Endodermal cell (in vitro differentiated cells): ENCODE data around the gene AP5B1. TPM values are rescaled to one million over a fixed set of nuclear protein-coding genes. Genes with fewer than 3 reads are reported as not detected.

ENCODE experiments used
- DNase-seq: peaks from one replicate; pipeline ENCODE4 v3.0.0-alpha.2; 2017
- H3K27ac ChIP-seq: 2 replicates; pipeline ENCODE4 v1.5.1; 2013; ENCODE audit warnings: mild to moderate bottlenecking, low read depth, low read length, moderate library complexity
- H3K27me3 ChIP-seq: 2 replicates; pipeline ENCODE4 v1.6.1; 2013; ENCODE audit warnings: mild to moderate bottlenecking, low read length, moderate library complexity; ENCODE audit not compliant: insufficient read depth, control insufficient read depth, poor library complexity, severe bottlenecking
- H3K36me3 ChIP-seq: 2 replicates; pipeline ENCODE4 v1.7.0; 2013; ENCODE audit warnings: mild to moderate bottlenecking, low read length, moderate library complexity; ENCODE audit not compliant: control insufficient read depth, insufficient read depth
- H3K4me1 ChIP-seq: one replicate; pipeline ENCODE4 v1.7.0; 2013; ENCODE audit warnings: low read length; ENCODE audit not compliant: control insufficient read depth, insufficient read depth
- H3K4me3 ChIP-seq: 2 replicates; pipeline ENCODE4 v1.5.1; 2013; ENCODE audit warnings: mild to moderate bottlenecking, low read length, moderate library complexity
- H3K9ac ChIP-seq: 2 replicates; pipeline ENCODE4 v1.6.1; 2013; ENCODE audit warnings: mild to moderate bottlenecking, low read length, moderate library complexity; ENCODE audit not compliant: poor library complexity, severe bottlenecking; ENCODE audit errors: extremely low read depth
- H3K9me3 ChIP-seq: 2 replicates; pipeline ENCODE4 v1.6.1; 2013; ENCODE audit warnings: mild to moderate bottlenecking, low read length, moderate library complexity; ENCODE audit not compliant: control insufficient read depth
- H3K27ac Mint-ChIP-seq: 2 replicates; pipeline ENCODE4 v1.8.0; 2020; ENCODE audit warnings: mixed read lengths
- H3K27me3 Mint-ChIP-seq: 2 replicates; pipeline ENCODE4 v1.8.0; 2021; ENCODE audit warnings: mild to moderate bottlenecking, mixed read lengths; ENCODE audit not compliant: insufficient read depth
- H3K36me3 Mint-ChIP-seq: 2 replicates; pipeline ENCODE4 v1.8.0; 2020; ENCODE audit warnings: low read depth, mixed read lengths
- H3K4me1 Mint-ChIP-seq: 2 replicates; pipeline ENCODE4 v1.8.0; 2020; ENCODE audit warnings: mixed read lengths
- H3K4me3 Mint-ChIP-seq: 2 replicates; pipeline ENCODE4 v1.8.0; 2020; ENCODE audit warnings: mild to moderate bottlenecking, moderate library complexity, mixed read lengths
- H3K9me3 Mint-ChIP-seq: 2 replicates; pipeline ENCODE4 v1.8.0; 2020; ENCODE audit warnings: mild to moderate bottlenecking, mixed read lengths
- WGBS, 2 experiments: methylation state at CpG; one replicate each; pipeline versions ENCODE4 v1.1.5 to v1.1.7; 2013; ENCODE audit warnings: missing lambda C conversion rate in 2 of 2, mixed read lengths in 1 of 2; ENCODE audit not compliant: insufficient coverage in 1 of 2, insufficient read length in 1 of 2; 5-methylcytosine and 5-hydroxymethylcytosine counted together
- total RNA-seq, 2 donors: library from RNA; stranded (reverse); fragmentation: NEBNext Ultra II Directional in 1 of 2; extraction: Animal tissue kit (Norgen Biotek cat#: 25700) in 1 of 2; gene quantifications; 2 replicates in 1 of 2; 3 replicates in 1 of 2; pipeline ENCODE4 v1.2.1, GENCODE V29; 2021
- TF ChIP-seq, protein P1 (sequence below): fragments of 200-600 bp; sonication (generic); conservative IDR thresholded peaks from 2 replicates; pipeline ENCODE4 v1.5.0; 2021; ENCODE audit warnings: antibody characterized with exemption, mild to moderate bottlenecking

Gene AP5B1
- total RNA-seq, 2 donors from 2014 or later = 17.8 to 29.9 TPM

GRCh38 chr11:65790902-65791650, 10.3 kb upstream of the AP5B1 start:
- Histone ChIP-seq H3K27ac (no peak overlapping the region), H3K27me3 (peaks cover 28% of the 10 kb centered on the region), H3K4me1 (peaks cover 18% of the 10 kb centered on the region), H3K36me3 (no peaks in the 10 kb centered on the region), H3K4me3 (no peak overlapping the region), H3K9ac (no peak overlapping the region), H3K9me3 (no peaks in the 10 kb centered on the region)
- H3K9me3 Mint-ChIP-seq = no peaks in the 10 kb centered on the region
- WGBS, 2 experiments = 89 to 93% methylated on average over 13 to 18 of the region's 18 CpGs
- peaks cover 22% of the 10 kb centered on the region for H3K27me3 Mint-ChIP-seq
- DNase-seq = no peak
- H3K36me3 Mint-ChIP-seq = peaks cover 4% of the 10 kb centered on the region
- H3K4me1 Mint-ChIP-seq = peaks cover 18% of the 10 kb centered on the region
- no peak overlapping the region for H3K4me3 Mint-ChIP-seq
- H3K27ac Mint-ChIP-seq = no peak overlapping the region
- TF ChIP-seq, protein P1, sequence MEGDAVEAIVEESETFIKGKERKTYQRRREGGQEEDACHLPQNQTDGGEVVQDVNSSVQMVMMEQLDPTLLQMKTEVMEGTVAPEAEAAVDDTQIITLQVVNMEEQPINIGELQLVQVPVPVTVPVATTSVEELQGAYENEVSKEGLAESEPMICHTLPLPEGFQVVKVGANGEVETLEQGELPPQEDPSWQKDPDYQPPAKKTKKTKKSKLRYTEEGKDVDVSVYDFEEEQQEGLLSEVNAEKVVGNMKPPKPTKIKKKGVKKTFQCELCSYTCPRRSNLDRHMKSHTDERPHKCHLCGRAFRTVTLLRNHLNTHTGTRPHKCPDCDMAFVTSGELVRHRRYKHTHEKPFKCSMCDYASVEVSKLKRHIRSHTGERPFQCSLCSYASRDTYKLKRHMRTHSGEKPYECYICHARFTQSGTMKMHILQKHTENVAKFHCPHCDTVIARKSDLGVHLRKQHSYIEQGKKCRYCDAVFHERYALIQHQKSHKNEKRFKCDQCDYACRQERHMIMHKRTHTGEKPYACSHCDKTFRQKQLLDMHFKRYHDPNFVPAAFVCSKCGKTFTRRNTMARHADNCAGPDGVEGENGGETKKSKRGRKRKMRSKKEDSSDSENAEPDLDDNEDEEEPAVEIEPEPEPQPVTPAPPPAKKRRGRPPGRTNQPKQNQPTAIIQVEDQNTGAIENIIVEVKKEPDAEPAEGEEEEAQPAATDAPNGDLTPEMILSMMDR = no peak

GRCh38 chr11:65790104-65790901, 9.5 kb upstream of the AP5B1 start:
- peaks cover 30% of the 10 kb centered on the region for H3K27me3 Mint-ChIP-seq
- Histone ChIP-seq H3K9me3 (no peaks in the 10 kb centered on the region), H3K9ac (no peak overlapping the region), H3K4me3 (no peak overlapping the region), H3K4me1 (peaks cover 18% of the 10 kb centered on the region), H3K27me3 (peaks cover 36% of the 10 kb centered on the region), H3K36me3 (no peaks in the 10 kb centered on the region), H3K27ac (no peak overlapping the region)
- no peak overlapping the region for H3K27ac Mint-ChIP-seq
- H3K36me3 Mint-ChIP-seq = peaks cover 3% of the 10 kb centered on the region
- peaks cover 18% of the 10 kb centered on the region for H3K4me1 Mint-ChIP-seq
- no peak overlapping the region for H3K4me3 Mint-ChIP-seq
- WGBS, 2 experiments = 83 to 98% methylated on average over 7 to 13 of the region's 13 CpGs
- TF ChIP-seq, protein P1 = no peak
- DNase-seq = no peak
- H3K9me3 Mint-ChIP-seq = no peaks in the 10 kb centered on the region

DNA sequence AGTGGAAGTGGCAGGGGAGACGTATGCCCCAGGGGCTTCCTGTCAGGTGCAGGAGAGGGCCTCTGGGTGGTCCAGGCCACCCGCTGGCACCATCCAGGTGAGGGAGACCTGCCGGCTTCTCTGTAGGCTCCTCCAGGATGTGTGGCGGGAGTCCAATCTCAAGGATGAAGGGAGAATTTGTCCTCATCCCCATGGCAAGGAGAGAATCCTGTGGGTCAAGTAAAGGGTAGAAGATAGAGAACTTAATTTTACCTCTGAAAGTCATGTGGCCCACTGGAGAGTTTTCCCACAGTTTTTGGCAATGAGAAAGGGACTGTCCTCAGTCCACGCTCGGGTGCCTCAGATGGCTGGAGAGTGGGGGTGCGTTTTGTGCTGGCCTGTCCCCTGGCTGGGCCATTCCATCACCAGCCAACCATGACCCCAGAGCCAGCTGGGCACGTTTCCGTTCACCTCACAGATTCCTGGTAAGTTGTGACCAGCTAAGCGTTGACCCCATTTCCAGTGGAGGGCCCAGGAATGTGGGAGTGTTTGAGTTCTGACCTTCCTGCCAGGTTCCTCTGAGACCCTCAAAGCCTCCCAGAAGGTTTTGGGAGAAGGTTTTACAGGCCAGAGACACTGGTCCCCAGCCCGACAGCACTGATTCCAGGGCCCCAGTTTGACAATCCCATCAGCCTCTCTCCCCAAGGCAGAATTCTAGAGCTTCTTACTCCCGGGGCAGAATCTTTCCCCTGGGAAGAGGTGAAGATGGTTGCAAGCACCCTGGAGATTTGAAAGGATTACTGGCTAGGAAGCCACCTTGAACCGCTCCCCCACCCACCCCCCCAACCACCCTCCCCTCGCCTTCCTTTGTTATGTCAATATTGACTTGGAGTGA, 8.7 kb upstream of the AP5B1 start:
- Mint-ChIP-seq H3K27ac (peak overlapping the region; percentile 76), H3K4me3 (peak overlapping the region; percentile 75), H3K9me3 (no peaks in the 10 kb centered on the region), H3K4me1 (peaks cover 19% of the 10 kb centered on the region), H3K36me3 (peaks cover 3% of the 10 kb centered on the region), H3K27me3 (peaks cover 38% of the 10 kb centered on the region)
- no peaks in the 10 kb centered on the region for H3K9me3 ChIP-seq
- no peaks in the 10 kb centered on the region for H3K36me3 ChIP-seq
- H3K27ac ChIP-seq = no peak overlapping the region
- H3K4me1 ChIP-seq = peaks cover 18% of the 10 kb centered on the region
- peaks cover 44% of the 10 kb centered on the region for H3K27me3 ChIP-seq
- DNase-seq = peak; percentile 67
- TF ChIP-seq, protein P1 = no peak
- WGBS, 2 experiments = 71 to 76% methylated on average over 7 to 11 of the region's 14 CpGs
- peak overlapping the region; percentile 80 for H3K4me3 ChIP-seq
- no peak overlapping the region for H3K9ac ChIP-seq
